HG02840 (cell line): ENCODE data around the gene NCMAP.

Experiments used
- ATAC-seq: cut with Tn5 transposase; IDR thresholded peaks from one replicate; pipeline ENCODE4 v1.9.1; 2021; ENCODE audit warnings: mild to moderate bottlenecking, moderate library complexity, moderate number of reproducible peaks; ENCODE audit not compliant: unreplicated experiment, low FRiP score

NCMAP gene

DNA sequence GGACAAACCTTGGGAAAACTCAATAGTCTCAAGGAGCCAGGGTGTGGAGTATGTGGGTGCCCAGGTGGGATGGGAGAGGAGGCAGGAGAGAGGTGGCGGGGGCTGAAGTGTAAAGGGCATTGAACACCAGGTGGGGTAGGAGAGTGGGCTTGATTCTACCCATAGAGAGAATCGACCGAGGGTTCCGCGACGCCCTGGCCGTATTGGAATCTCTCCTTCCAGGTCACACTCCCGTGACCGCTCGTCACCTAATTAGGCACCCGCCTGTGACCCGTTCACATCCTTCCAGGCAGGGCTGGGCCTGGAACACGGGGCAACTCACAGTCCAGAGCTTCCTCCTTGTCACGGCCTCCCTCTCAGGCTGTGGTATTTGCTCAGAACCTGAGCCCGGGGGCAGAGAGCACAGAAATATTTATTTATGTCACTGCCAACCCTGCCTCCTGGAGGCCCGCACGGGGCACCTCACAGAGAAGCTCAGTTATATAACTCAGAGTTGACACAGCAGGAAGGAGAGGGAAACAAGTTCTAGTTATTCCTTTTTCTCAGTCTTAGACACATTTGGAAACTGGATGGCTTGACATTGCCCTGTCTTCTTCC, 12.0 kb downstream of the NCMAP start:
- ATAC-seq = no peak

GRCh38 chr1:24568475-24568874, 12.6 kb downstream of the NCMAP start:
- no peak for ATAC-seq

DNA sequence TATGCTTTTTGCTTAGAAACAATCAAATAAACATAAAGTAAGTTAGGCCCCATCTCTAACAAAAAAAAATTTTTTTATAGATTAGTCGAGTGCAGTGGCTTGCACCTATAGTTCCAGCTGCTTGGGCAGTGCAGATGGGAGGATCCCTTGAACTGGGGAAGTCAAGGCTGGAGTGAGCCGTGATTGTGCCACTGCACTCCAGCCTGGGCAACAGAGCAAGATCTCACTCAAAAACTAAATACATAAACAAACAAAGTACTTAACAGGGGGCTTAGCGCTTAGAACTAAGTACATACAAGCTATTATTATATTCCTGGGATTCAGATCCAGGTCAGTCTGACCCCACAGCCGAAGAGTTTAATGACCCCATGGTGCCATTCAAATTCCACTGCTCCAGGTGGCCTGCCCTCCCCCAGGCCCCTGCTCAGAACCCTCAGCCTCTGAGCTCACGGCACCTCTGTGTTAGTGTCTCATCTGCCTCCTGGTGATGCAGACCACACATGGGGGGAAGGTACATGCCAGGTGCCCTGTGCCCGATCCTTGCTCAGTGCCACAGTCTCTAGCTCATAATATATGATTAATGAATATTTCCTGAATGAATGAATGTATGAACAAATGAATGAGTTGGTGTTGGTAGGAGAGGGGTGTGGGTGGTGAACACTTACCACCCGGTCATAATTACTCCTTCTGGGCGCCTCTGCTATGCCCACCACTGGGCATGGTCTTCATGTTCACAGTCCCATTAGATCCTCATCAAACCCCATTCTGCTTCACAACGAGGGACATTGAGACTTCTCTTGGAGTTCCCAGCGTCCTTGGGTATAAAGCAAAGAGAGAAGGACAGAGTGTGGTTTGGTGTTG, 14.6 kb downstream of the NCMAP start:
- no peak for ATAC-seq

DNA sequence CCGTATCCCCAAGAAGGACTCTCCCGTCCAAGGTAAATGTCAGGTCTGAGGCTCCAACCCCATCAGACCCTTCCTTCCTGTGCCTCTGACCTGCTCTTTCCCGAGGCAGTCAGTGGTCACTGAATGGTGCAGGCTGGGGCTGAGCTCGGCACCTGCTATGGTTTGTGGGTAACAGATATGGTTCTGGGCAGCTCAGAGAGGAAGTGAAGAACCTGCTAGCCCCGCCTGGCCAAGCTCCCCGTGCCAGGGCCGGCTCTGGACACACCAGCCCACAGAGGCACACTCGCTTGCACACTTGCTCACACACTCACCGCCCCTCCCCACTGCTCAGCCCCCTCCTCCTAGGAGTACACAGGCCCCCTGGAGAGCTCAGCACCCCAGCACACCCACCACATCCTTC, 16.4 kb downstream of the NCMAP start:
- no peak for ATAC-seq

GRCh38 chr1:24575905-24576587, 20.2 kb downstream of the NCMAP start:
- ATAC-seq = no peak

DNA sequence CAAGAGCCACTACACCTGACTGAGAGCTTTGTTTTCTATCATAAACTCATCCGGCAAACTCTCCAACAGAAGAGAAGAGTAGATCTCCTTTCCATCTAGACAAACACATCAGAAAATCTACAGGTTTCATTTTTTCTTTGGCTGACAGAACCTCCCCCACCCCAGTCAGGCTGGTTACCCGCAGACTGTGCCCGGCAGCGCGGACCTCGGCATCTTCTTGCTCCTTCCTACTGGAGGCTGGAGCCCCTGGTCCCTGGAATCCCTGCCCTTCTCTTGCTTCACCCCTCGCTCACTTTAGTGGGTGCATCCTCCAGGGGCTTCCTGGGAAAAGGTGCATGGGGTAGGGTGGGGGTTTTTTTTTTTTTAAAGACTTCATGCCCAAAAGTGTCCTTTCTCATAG, 23.0 kb downstream of the NCMAP start:
- no peak for ATAC-seq

GRCh38 chr1:24580756-24581155, 24.9 kb downstream of the NCMAP start:
- no peak for ATAC-seq

- no peak for ATAC-seq
Observed at GRCh38 chr1:24584171-24584647, 28.3 kb downstream of the NCMAP start.

GRCh38 chr1:24586119-24586518, 30.2 kb downstream of the NCMAP start:
- ATAC-seq = no peak

GRCh38 chr1:24586970-24587820, 31.3 kb downstream of the NCMAP start:
- ATAC-seq = no peak

DNA sequence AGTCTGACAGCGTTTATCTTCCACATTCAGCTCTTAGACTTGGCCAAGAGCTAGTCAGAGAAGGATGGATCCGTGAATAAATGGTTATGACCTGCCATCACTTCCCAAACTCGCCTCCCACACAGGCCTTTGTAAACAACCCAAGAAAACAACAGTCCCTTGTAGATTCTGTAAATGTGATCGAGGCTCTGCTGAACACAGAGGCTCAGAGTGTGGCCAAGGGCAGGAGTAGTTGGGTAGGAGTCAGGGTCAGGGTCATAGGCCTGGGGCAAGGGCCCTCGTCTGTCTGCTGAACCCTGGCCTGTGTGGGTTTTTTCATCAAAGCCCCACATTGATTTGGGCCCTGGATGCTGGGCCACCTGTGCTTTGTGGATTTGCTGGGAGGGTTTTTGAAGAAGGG, 32.7 kb downstream of the NCMAP start:
- ATAC-seq = no peak

DNA sequence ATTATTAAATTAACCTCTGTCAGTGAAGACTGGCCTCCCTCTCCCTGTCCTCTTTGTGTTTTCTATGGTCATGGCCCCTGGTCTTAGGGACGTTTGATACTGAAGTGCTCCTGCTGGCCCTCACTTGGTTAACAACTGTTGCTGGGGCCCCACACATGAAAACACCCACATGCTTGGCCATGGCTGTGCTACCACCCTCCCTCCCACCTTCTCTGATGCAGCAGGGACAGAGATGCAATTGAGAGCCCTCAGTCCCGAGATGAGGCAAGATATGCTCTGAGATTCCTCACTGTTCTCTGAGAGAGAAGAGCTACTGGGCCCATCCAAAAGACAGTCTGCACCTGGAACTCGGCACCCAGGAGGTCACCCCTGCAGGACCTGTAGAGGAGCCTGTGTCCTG, 33.3 kb downstream of the NCMAP start:
- no peak for ATAC-seq

- ATAC-seq = no peak
Observed at GRCh38 chr1:24591781-24592180, 35.9 kb downstream of the NCMAP start.

DNA sequence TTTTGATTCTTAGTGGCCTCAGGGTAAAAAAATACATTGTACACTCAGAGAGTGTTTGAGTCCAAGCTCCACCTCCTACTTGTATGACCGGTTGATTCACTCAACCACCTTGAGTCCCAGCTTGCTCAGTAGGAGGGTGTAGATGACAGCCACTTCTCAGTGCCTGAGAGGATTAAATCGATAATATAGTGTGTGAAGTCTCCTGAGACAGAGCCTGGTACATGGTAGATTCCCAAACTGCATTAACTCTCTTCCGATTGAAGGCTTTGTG, 38.4 kb downstream of the NCMAP start:
- no peak for ATAC-seq

DNA sequence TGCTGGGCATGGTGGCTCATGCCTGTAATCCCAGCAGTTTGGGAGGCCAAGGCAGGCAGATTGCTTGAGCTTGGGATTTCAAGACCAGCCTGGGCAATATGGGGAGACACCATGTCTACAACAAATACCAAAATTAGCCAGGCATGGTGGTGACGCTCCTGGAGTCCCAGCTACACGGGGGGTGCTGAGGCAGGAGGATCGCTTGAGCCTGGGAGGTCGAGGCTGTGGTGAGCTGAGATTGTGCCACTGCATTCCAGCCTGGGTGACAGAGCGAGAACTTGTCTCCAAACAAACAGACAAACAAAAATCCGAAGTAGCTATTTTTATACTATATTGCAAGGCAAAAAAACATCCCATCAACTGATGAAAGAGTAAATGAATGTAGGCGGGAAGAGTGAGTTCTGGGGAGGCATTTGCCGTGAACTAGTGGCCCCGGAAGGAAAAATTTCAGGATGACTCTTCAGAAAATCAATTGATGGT, 40.6 kb downstream of the NCMAP start:
- ATAC-seq = no peak

DNA sequence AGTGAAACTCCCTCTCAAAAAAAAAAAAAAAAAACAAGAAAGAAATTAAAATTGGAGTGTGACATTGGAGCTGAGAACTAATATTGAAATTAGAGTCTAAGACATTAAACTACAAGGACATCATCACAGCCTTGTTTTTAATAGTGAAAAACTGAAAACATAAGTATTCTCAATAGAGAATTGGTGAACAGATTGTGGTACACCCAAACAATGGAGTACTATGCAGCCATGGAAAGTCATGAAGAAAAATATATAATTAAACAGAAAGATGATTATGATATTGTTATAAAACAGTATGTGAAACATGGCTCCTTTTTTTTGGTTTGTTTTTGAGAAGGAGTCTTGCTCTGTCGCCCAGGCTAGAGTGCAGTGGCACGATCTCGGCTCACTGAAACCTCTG, 43.4 kb downstream of the NCMAP start:
- ATAC-seq = no peak

- no peak for ATAC-seq
Observed at GRCh38 chr1:24600551-24600950, 44.7 kb downstream of the NCMAP start.

DNA sequence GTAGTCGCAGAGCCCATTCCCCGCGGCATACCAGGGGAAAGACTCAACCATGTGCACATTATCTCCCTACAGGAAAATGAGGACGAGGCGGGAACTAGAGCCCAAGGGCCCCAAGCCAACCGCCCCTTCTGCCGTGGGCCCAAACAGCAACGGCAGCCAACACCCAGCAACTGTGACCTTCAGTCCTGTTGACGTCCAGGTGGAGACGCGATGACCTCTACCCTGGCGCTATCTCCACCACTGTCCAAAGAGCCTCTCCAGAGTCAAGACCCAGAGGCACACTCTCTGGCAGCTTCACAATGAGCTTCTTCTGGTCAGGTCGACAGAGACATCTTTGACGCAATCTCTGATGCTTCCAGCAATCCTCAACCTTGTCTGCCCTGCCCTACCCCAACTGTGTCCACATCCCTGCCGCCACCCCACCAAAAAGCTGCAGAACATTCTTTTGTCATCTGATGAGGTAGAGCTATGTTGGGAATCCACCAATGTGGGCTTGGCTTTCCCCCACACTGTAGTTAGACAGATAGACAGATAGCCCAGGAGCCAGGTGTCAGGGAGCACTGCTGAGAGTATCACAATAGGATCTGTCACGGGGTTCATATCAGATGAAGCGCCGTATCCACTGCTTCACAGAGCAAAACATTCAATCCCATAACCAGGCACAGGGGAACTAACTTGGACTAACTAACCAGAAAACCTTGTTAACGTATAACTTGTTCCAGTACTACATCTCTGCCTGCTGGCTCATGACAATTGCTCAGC, 49.8 kb downstream of the NCMAP start:
- no peak for ATAC-seq

- no peak for ATAC-seq
Observed at GRCh38 chr1:24606296-24606605, 50.4 kb downstream of the NCMAP start.

DNA sequence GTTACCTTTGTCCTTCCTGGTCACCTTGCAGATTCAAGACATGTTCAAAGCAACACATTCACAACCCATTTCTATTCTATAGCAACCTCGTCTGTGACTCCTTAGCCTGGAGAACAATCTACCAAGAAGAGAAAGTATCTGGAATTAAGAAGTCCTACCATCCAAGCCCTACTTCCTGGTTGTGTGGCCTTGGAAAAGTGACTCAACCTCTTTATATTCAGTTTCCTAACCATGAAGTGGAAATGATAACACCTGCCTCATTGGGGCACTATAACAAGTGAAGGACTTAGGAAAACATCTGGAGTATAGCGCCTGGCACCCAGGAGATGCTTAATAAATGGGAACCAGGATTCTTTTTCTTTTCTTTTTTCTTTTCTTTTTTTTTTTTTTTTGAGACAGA, 50.7 kb downstream of the NCMAP start:
- no peak for ATAC-seq
